GM12801 (cell line): ENCODE results near the gene SMAD1.

ENCODE experiments used
- TF ChIP-seq, protein P1 (sequence below): IDR thresholded peaks from one replicate; pipeline ENCODE4 v1.5.1; 2011; ENCODE audit warnings: control low read depth; ENCODE audit not compliant: insufficient read length; ENCODE audit errors: extremely low read depth

The SMAD1 gene

DNA sequence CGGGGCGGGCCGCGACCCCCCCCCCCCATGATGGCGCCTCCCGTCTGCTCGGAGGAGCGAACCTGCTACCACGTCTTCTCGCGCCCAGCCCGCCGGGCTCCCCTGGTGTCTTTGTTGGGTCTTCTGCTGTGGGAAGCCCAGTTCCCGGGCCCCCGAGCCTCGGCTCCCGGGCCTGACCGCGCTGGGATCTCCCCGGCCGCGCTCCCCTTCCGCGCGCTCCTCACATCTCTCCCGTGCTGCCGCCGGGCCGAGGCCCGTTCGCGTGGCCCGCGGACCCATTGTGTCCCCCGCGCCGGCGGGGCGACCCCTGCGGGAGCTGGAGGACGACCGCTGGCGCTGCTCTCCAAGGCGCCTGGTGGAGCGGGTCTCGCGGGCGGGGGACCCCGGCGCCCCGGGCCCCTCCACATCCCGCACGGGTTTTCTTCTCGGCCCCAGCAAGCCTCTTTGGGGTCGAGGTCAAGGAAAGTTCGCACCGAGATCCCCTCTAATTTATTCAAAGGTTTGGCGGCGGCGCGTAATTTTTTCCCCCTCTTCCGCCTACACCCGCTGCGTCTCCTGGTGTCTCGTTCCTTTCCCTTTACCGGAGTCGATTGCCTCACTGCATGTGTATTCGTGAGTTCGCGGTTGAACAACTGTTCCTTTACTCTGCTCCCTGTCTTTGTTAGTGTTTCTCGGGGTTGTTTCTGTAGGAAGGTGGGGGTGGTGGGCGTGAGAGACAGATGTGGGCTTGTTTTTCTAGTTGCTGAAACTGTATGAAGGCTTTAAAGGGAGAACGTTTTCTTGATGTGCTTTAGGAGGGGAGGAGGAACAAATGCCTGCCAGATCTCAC, 770 bp downstream of the SMAD1 start:
- TF ChIP-seq, protein P1, sequence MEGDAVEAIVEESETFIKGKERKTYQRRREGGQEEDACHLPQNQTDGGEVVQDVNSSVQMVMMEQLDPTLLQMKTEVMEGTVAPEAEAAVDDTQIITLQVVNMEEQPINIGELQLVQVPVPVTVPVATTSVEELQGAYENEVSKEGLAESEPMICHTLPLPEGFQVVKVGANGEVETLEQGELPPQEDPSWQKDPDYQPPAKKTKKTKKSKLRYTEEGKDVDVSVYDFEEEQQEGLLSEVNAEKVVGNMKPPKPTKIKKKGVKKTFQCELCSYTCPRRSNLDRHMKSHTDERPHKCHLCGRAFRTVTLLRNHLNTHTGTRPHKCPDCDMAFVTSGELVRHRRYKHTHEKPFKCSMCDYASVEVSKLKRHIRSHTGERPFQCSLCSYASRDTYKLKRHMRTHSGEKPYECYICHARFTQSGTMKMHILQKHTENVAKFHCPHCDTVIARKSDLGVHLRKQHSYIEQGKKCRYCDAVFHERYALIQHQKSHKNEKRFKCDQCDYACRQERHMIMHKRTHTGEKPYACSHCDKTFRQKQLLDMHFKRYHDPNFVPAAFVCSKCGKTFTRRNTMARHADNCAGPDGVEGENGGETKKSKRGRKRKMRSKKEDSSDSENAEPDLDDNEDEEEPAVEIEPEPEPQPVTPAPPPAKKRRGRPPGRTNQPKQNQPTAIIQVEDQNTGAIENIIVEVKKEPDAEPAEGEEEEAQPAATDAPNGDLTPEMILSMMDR, result no peak

DNA sequence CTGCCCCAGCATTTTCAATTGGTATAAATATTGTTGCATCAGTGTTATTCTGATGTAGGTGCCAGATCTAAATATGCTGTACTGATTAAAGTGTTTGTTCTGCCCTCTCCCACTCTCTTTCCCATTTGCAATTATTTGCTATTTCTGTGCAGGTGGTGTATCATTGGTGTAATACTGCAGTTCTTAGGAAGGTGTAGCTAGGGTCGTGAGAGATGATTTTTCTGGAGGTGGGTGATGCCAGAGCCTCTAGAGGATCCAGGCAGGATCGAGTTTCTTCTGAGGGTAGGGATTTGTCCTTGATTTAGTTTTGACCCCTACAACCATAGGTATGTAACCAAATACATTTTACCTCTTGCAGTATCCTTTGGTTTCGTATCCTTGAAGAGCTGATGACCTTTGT, 1.9 kb downstream of the SMAD1 start:
- TF ChIP-seq, protein P1, result no peak

DNA sequence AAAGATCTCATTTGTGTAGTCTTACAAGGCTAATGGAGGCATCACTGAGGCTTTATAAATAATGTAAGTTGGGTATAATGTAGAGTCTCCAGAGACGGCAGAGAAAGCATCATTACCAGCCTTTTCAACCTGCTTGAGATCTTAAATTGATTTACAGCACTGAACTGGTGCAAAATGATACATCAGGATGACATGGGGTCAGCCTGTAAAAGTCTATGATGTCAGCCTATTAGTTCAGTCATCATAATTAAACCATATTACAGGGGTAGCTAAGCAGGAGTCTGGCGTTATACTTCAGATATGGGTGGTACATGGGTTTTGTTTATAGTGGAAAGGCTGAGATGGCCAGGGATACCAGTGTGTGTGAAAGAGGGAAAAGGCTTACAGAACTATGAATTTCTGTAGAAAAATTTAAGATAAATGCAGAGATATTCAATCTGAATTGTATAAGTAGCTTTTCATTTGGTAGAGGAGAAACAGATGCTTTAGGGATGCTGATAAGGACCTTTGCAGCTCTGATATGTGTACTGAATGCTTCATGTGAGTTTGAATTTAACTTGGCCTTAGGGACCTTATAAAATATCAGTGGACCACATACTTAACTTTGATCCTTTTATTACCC, 2.7 kb downstream of the SMAD1 start:
- TF ChIP-seq, protein P1, result no peak

DNA sequence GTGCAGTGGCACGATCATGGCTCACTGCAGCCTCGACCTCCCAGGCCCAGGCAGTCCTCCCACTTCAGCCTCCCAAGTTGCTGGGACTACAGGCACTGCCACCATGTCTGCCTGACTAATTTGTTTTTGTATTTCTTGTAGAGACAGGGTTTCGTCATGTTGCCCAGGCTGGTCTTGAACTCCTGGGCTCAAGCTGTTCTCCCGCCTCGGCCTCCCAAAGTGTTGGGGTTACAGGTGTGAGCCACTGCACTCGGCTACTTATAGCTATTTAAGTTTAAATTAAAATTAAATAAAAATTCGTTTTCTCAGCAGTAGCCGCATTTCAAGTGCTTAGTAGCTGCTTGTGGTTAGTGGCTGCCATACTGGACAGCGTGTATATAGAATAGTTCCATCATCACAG, 3.5 kb downstream of the SMAD1 start:
- TF ChIP-seq, protein P1, result no peak

DNA sequence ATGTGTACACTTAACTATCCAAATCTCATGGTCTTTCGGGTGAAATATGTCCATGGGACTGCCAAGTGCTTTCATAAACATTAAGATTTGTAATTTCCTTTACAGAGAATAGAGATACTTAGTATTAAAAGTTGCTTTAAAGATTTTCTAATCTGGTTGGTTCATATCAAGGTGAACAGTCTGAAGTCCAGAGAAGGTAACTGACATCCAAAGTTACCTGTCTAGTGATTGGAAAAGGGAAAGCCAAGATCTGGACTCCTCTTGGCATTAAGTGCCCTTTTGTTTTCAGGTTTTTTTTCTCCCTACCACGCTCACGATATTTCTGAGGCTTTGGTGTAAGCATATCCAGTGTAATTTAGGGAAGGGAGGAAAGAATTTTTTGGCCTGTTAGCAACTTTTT, 5.0 kb downstream of the SMAD1 start:
- TF ChIP-seq, protein P1, result no peak

DNA sequence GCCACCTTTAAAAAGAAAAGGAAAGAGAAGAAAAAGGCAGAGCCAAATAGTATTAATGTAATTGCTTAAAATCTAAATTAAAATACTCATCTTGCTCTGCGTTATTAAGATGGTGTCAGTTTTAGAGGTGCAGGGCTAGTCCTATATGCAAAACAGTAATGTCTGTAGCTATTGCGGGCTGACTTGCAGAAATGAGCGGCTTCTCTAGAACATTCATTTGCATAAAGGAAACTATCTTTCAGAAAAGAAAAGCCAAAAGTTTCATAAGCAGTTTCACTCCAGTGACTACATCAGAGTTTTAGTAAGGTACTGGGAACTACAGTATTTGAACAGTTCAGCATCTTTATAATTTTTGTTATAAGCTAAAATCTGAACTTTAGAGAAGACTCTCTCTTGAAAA, 6.0 kb downstream of the SMAD1 start:
- TF ChIP-seq, protein P1, result no peak

DNA sequence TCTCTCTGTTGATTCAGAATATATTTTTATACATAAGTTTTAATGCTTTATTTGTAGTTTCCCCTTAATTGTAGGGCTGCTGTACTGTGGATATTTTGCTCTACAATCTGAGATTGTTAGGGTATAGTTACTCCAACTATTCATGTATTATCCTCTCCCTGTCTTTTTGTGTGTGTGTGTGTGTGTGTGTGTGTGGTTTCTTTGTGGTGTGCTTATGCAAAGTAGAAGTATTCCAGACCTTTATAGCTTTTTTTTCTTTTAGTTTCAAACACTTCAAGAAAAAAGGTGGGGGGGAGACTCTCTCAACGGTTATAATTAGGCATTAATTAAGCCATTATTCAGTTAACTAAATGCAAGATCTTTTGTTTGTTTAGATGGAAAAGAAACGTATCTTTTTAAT, 6.7 kb downstream of the SMAD1 start:
- TF ChIP-seq, protein P1, result no peak
